HG02870 (cell line): ENCODE results near the gene PIN1.
"Not testable (repeated sequence)": the region's sequence is repeated elsewhere in the genome, so short reads cannot be mapped to it uniquely, and the experiment has no call there.

ENCODE experiments used
- ATAC-seq: cut with Tn5 transposase; IDR thresholded peaks from one replicate; pipeline ENCODE4 v1.9.1; 2021; ENCODE audit warnings: mild to moderate bottlenecking, moderate library complexity; ENCODE audit not compliant: unreplicated experiment

Gene PIN1

DNA sequence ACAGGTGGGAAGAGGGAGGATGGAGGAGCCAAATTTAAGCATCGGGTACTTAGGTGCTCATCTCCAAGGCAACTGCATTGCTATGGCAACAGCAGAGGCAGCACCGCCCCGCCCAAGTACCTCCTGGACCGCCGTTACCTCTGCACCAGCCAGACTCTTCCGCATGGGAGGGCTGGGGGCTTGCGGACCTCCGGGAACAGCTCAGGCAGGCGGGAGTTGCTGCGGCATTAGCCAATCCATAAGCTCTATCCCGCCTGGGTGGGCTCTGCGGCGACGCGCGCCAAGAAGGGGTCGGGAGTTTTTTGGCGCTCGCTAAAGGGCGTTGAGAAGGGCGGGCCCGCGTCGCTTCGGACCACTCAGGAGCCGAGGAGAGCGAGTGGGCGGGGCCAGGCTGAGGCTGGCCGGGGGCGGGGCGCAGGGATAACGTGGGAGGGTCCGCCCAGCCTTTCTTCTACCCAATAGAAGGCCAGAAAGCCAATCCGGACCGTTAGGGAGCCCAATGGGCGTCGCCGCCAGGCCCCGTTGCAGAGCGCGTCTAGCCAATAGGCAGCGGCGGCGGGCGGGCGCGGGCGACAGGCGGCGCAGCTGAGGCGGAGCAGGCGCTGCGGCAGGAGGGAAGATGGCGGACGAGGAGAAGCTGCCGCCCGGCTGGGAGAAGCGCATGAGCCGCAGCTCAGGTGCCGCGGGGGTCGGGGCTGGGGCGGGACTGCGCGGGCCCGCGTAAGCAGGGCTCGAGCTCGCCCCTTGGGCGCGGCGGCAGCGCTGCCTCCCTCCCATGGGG lies at the start of gene PIN1:
Gene PIN1, plus strand, starts transcription at position 593 of the 781 bp plus-strand sequence. Its CDS starts 27 bp downstream, at position 620.
- ATAC-seq, result peak; percentile 93

GRCh38 chr19:9785367-9786331 lies 49.5 kb upstream of the PIN1 start:
- ATAC-seq, result peak; percentile 64

GRCh38 chr19:9786342-9786741 lies 48.8 kb upstream of the PIN1 start:
- no peak for ATAC-seq

DNA sequence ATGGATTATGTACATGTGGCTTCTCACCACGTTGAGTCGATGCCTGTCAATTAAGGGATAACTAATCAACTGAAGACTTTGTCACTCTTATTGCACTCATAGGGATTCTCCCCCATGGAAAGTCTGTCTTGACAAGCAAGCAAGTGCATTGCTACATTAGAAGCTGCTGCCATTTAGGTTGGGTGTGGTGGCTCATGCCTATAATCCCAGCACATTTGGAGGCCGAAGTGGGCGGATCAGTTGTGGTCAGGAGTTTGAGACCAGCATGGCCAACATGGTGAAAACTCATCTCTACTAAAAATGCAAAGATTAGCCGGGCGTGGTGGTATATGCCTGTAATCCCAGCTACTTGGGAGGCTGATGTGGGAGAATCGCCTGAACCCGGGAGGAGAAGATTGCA lies 48.3 kb upstream of the PIN1 start:
- ATAC-seq, result no peak

DNA sequence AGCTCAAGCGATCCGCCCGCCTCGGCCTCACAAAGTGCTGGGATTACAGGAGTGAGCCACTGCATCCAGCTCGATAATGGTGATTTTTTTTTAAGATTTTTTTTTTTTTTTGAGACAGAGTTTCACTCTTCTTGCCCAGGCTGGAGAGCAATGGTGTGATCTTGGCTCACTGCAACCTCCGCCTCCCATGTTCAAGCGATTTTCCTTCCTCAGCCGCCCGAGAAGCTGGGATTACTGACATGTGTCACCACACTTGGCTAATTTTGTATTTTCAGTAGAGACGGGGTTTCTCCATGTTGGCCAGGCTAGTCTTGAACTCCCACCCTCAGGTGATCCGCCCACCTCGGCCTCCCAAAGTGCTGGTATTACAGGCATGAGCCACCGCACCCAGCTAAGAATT lies 46.5 kb upstream of the PIN1 start:
- ATAC-seq, result not testable (repeated sequence)

DNA sequence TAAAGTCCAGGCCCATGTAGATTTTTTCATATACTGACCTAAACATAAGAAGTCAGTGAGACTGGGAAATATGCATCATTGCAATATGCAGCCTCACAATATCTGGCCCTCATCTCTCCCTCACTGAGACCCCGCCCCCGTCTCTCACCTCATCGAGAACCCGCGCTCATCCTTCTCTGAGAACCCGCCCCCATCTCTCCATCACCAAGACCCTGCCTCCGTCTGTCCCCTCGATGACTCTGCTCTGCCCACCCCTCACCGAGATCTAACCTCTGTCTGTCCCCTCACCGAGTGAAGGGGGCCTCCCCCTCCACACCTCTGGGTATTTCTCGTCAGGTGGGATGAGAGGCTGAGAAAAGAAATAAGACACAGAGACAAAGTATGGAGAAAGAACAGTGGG lies 46.1 kb upstream of the PIN1 start:
- no peak for ATAC-seq

DNA sequence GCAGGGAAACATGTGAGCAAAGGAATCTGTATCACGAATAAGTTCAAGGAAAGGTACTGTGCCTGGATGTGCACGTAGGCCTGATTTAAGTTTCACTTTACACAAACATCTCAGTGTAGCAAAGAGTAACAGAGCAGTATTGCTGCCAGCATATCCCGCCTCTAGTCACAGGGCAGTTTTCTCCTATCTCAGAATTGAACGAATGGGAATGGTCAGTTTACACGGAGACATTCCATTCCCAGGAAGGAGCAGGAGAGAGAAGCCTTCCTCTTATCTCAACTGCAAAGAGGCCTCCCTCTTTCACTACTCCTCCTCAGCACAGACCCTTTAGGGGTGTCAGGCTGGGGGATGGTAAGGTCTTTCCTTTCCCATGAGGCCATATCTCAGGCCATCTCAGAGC lies 45.5 kb upstream of the PIN1 start:
- ATAC-seq, result not testable (repeated sequence)

DNA sequence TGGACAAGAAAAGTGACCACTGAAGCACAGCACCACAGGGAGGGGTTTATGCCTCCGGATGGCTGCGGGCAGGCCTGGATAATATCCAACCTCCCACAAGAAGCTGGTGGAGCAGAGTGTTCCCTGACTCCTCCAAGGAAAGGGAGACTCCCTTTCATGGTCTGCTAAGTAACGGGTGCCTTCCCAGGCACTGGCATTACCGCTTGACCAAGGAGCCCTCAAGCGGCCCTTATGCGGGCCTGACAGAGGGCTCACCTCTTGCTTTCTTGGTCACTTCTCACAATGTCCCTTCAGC lies 44.1 kb upstream of the PIN1 start:
- not testable (repeated sequence) for ATAC-seq

DNA sequence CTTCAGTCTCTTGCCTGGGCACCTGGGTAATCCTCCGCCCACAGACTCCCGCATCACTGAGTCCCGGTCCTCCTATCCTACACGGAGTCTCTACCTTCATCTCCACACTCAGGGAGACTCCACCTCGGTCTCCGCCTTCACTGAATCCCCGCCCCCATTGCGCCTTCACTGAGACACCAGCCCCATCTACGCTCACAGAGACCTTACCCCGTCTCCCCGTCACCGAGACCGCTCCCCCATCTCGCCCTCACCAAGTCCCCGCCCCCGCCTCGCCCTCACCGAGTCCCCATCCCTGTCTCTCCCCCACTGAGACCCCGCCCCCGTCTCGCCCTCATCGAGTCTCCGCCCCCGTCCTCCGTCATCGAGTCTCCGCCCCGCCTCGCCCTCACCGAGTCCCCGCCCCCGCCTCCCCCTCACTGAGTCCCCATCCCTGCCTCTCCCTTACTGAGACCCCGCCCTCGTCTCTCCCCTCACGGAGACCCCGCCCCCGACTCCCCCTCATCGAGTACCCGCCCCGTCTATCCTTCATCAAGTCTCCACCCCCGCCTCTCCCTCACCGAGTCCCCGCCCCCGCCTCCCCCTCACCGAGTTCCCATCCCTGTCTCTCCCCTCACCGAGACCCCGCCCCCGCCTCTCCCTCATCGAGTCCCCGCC lies 43.4 kb upstream of the PIN1 start:
- ATAC-seq, result no peak

- ATAC-seq, result no peak
Observed at GRCh38 chr19:9792206-9793070, 42.7 kb upstream of the PIN1 start.

- ATAC-seq, result no peak
Observed at GRCh38 chr19:9793071-9793591, 42.0 kb upstream of the PIN1 start.

- peak; percentile 52 for ATAC-seq
Observed at GRCh38 chr19:9796113-9796773, 38.9 kb upstream of the PIN1 start.

GRCh38 chr19:9797871-9798270 lies 37.2 kb upstream of the PIN1 start:
- ATAC-seq, result no peak

- ATAC-seq, result no peak
Observed at GRCh38 chr19:9799162-9799561, 36.0 kb upstream of the PIN1 start.

DNA sequence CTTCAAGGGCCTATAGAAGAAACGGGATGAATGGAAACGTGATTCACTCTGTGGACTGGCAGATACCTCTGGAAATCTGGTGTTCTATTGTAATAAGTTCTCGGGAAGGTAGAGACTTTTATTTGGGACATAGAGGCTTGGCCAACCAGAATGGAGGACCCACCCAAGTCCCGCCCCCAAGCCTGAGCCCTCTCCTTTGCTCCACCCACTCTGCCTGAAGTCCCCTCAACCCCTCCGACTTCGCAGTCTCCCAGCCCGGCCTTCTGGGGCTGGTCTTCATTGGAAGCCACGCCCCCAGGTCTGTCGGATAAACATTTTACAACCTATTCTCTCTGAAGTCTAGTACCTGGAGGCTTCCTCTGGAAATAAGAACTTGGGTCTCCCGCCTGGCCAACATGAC lies 33.1 kb upstream of the PIN1 start:
- ATAC-seq, result no peak

DNA sequence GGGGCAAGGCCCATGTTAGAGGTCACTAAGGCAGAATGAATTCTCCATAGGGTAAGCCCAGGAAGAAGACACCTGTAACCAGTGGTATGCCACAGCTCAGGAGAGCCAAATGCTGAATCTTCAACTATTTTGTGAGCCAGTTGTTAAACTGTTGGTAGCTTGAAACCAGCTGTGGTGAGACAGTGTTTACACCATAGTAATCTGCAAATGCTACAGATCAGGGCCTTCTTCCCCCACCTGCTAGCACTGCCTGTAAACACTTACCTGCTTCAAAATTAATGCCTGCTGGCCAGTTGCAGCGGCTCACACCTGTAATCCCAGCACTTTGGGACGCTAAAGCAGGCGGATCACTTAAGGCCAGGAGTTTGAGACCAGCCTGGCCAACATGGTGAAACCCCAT lies 28.3 kb upstream of the PIN1 start:
- ATAC-seq, result no peak

GRCh38 chr19:9808855-9809824 lies 26.0 kb upstream of the PIN1 start:
- ATAC-seq, result no peak

GRCh38 chr19:9811139-9811538 lies 24.0 kb upstream of the PIN1 start:
- ATAC-seq, result no peak
